PFSK-1 (cell line): ENCODE data around the gene SPTB.

ENCODE experiments used
- FOXP2 ChIP-seq: optimal IDR thresholded peaks from 2 replicates; pipeline ENCODE3; 2011; ENCODE audit warnings: borderline replicate concordance, control low read depth, inconsistent platforms; ENCODE audit not compliant: insufficient read depth; ENCODE audit errors: extremely low read length, extremely low read depth
- POLR2AphosphoS5 ChIP-seq: IDR thresholded peaks from 2 replicates; pipeline ENCODE4 v1.6.1; 2012; ENCODE audit warnings: low read depth, mild to moderate bottlenecking, control low read depth, low read length, moderate library complexity
- SIN3A ChIP-seq: IDR thresholded peaks from 2 replicates; pipeline ENCODE4 v1.6.1; 2012; ENCODE audit warnings: mild to moderate bottlenecking, low read length, moderate library complexity, borderline replicate concordance; ENCODE audit not compliant: insufficient read depth
- TAF1 ChIP-seq: IDR thresholded peaks from 2 replicates; pipeline ENCODE4 v1.6.1; 2012; ENCODE audit warnings: low read length, control low read depth, borderline replicate concordance; ENCODE audit not compliant: insufficient read depth
- TF ChIP-seq, protein P1 (sequence below), 2 experiments: IDR thresholded peaks; 2 replicates each; pipeline versions ENCODE4 v1.6.1 to v1.8.0; 2011 to 2012; ENCODE audit warnings: low read depth in 2 of 2, low read length in 2 of 2, control low read depth in 1 of 2, inconsistent platforms in 1 of 2, mild to moderate bottlenecking in 1 of 2, moderate library complexity in 1 of 2; ENCODE audit not compliant: insufficient read depth in 1 of 2

Gene SPTB

DNA sequence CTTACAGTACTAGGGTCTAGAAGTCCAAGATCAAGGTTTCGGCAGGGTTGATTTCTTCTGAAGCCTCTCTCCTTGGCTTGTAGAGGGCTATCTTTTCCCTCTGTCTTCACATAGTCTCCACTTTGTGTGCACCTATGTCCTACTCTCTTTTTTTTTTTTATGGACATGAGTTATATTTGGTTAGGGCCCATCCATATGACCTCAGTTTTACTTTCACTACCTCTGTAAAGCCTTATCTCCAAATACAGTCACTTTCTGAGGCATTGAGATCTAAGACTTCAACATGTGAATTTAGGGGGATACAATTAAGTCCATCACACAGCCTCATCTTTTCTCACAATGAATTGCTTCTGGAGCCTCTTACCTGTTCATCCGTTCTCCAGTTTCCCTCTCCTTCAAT is 5.9 kb upstream of the SPTB start:
- TF ChIP-seq SIN3A (no peak), POLR2AphosphoS5 (no peak), TAF1 (no peak), FOXP2 (no peak)
- TF ChIP-seq, protein P1, sequence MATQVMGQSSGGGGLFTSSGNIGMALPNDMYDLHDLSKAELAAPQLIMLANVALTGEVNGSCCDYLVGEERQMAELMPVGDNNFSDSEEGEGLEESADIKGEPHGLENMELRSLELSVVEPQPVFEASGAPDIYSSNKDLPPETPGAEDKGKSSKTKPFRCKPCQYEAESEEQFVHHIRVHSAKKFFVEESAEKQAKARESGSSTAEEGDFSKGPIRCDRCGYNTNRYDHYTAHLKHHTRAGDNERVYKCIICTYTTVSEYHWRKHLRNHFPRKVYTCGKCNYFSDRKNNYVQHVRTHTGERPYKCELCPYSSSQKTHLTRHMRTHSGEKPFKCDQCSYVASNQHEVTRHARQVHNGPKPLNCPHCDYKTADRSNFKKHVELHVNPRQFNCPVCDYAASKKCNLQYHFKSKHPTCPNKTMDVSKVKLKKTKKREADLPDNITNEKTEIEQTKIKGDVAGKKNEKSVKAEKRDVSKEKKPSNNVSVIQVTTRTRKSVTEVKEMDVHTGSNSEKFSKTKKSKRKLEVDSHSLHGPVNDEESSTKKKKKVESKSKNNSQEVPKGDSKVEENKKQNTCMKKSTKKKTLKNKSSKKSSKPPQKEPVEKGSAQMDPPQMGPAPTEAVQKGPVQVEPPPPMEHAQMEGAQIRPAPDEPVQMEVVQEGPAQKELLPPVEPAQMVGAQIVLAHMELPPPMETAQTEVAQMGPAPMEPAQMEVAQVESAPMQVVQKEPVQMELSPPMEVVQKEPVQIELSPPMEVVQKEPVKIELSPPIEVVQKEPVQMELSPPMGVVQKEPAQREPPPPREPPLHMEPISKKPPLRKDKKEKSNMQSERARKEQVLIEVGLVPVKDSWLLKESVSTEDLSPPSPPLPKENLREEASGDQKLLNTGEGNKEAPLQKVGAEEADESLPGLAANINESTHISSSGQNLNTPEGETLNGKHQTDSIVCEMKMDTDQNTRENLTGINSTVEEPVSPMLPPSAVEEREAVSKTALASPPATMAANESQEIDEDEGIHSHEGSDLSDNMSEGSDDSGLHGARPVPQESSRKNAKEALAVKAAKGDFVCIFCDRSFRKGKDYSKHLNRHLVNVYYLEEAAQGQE (IDR thresholded peaks at IDR 0.05; ENCODE audit: insufficient read depth in 1 of 2, low read depth in 2 of 2, low read length in 2 of 2) = no peak

GRCh38 chr14:64880221-64881121 is 764 bp upstream of the SPTB start:
- no peak for TF ChIP-seq TAF1
- TF ChIP-seq FOXP2 = no peak
- no peak for TF ChIP-seq POLR2AphosphoS5
- no peak for TF ChIP-seq SIN3A
- TF ChIP-seq, protein P1 (IDR thresholded peaks at IDR 0.05; ENCODE audit: insufficient read depth in 1 of 2, low read depth in 2 of 2, low read length in 2 of 2) = no peak

DNA sequence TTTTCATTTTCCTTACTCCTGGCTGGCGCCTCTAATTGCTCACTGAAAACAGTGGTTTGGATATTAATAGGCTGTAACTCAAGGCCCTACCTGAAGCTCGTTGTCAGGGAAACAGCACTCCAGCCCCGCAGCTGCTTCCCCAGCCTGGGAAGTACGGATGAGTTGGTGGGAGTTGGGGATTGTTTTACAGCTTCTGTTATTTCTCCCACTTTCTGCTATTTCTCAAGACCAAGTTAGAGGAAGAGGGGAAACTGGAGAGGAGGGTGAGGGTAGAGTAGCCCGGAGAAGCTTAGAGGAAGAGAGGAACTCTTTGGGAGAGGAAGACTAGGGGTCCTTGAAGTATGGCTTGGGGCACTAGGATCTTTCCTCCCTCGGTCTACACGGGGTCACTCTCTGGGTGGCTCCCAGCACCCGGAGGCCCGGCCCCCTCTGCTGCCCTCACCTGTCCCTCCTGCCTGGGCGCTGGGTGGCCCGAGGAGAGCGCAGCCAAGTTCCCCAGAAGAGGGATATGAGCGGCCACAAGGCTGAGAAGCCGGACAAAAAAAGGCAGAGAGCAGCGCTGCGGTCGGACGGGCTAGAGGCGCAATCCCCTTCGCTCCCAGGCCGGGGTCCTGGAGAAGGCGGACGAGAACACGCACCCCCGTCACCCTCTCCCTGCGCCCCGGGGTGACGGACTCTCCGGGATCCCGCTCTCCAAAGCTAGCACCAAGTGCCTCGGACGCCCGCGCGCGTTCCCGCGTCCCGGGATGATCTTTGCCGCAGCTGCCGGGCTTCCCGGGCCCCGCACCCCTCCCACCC is 671 bp downstream of the SPTB start:
- TF ChIP-seq SIN3A (no peak), TAF1 (no peak), POLR2AphosphoS5 (no peak), FOXP2 (no peak)
- TF ChIP-seq, protein P1 (IDR thresholded peaks at IDR 0.05; ENCODE audit: insufficient read depth in 1 of 2, low read depth in 2 of 2, low read length in 2 of 2) = no peak

DNA sequence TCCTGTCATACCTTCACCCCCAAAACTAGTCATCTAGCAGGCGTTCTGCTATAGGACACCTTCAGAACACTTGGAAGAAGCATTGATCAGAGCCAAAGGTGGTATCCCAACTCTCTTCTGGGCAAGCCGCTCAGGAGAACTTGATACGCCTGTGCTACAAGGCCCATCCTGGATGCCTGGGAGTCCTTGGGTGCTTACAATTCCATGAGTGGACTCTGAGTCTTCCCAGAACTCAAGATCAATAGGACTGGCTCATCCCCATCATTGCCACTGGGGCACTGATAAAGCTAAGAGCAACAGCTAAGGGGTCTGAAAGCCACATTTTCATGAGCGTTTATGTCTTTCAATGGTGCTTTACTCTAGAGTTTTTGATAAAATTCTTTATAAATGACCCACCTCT is 1.9 kb downstream of the SPTB start:
- TF ChIP-seq, protein P1 (IDR thresholded peaks at IDR 0.05; ENCODE audit: insufficient read depth in 1 of 2, low read depth in 2 of 2, low read length in 2 of 2) = no peak
